ENCODE results near the gene NKX1-1.

The NKX1-1 gene

DNA sequence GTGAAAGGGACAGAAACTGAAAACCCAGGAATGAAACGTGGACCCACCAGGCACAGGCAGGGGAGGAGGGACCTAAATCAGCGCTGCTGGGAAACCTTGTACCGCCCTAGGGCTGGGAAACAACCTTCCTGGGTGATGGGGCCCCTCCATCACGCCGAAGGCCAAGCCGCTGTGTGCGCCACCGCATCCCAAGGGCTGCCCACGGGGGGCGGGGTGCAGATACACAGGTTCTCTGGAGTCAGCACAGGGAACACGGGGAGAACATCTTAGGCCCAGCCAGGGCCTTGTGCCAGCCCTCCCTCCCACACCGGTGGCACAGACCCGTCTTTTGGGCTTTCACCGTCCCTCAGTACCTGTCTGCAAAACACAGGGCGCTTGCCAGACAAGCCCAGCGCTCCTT is 46.3 kb downstream of the NKX1-1 start:
- DNase-seq (ENCODE audit: extremely low read depth, low read depth), result no peak
- TF ChIP-seq, protein P1, sequence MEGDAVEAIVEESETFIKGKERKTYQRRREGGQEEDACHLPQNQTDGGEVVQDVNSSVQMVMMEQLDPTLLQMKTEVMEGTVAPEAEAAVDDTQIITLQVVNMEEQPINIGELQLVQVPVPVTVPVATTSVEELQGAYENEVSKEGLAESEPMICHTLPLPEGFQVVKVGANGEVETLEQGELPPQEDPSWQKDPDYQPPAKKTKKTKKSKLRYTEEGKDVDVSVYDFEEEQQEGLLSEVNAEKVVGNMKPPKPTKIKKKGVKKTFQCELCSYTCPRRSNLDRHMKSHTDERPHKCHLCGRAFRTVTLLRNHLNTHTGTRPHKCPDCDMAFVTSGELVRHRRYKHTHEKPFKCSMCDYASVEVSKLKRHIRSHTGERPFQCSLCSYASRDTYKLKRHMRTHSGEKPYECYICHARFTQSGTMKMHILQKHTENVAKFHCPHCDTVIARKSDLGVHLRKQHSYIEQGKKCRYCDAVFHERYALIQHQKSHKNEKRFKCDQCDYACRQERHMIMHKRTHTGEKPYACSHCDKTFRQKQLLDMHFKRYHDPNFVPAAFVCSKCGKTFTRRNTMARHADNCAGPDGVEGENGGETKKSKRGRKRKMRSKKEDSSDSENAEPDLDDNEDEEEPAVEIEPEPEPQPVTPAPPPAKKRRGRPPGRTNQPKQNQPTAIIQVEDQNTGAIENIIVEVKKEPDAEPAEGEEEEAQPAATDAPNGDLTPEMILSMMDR (IDR thresholded peaks at IDR 0.05; ENCODE audit: low read depth, low read length), result no peak

DNA sequence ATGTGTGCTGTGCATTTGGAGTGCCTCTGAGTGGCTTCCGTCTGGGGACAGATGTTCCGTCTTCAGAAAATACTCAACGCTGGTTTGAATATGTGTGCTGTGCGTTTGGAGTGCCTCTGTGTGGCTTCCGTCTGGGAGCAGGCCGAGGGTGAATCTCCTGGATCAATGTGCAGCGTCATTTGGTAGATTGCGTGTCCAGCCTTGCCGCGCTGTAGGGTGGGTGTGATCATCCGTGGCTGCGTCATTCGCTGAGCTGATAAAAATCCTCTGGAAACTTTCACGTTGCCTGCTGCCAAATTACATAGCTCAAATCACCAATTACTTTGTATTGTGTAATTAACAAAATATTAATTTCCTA is 47.1 kb downstream of the NKX1-1 start:
- no peak for DNase-seq (ENCODE audit: extremely low read depth, low read depth)
- TF ChIP-seq, protein P1 (IDR thresholded peaks at IDR 0.05; ENCODE audit: low read depth, low read length), result no peak

DNA sequence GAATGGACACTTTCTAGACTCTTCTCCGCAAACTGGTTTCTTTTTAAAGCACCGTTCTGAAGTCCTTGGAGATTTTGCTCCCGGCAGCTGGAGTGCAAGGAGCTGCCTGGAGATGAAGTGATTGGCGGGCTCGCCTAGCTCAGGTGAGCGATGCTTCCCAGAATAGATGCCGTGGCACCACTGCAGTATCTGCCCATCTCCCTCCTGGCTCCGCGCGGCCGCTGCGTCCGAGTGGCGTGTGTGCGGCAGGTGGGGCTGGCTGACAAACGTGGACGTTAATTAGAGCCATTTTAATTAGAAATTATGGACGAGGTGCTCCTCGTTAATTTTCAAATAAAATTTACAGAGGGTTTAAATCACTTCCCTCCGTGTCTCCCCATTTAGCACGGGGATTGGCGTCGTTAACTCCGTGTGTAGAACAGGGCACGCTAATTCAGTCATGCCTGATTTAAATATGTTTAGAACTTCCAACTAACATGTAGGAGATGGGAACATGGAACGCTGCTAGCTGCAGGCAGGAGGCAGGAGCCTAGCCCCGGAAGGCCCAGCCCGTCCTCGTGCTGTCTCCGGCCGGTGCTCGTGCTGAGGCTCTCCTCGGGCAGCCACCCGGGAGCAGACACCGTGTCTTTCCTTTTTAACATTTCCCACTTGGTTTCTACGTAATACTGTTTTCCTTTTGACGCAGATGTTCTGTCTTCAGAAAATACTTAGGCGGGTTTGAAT is 47.7 kb downstream of the NKX1-1 start:
- TF ChIP-seq, protein P1 (IDR thresholded peaks at IDR 0.05; ENCODE audit: low read depth, low read length), result no peak
- DNase-seq (ENCODE audit: extremely low read depth, low read depth), result no peak

DNA sequence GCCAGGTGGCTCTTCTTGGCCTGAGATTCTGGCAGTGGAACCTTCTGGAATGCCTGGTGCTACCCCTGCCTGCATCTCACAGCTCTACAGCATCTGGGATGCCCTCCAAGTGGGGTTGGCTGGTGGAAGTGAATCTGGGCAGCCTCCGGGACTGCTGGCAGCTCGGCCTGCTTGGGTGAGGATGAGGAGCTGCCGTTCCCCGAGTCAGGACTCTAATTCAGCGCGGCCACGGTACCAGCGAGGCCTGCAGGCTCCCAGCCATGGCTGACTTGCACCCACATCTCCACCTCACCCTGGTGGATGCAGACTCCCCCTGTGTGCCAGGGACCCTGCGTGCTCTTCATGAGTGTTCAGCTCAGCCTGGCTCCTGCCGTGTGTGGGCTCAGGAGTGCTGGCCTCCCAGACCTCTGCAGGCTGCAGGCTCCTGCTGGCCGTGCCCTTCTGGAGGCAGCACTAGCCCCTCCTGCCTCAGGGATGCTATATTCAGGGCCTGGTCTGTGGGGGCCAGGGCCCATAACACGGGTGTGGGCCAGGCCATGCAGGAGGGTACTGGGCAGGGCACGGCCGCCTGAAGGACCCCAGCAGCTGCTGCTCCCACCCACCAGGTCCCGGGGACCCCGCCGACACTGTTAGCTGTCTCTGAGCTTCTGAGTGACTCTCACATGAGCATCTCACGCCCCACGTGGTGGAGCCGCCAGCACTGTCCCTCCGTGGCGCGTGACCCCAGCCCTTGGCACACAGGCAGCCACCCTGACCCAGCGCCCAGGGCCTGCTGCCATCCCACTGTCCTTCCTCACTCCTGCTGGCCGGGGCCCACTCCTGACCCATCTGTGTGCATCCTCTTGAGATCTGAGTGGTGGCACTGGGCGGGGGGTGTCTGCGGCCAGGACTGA is 48.6 kb downstream of the NKX1-1 start:
- no peak for DNase-seq (ENCODE audit: extremely low read depth, low read depth)
- TF ChIP-seq, protein P1 (IDR thresholded peaks at IDR 0.05; ENCODE audit: low read depth, low read length), result no peak

DNA sequence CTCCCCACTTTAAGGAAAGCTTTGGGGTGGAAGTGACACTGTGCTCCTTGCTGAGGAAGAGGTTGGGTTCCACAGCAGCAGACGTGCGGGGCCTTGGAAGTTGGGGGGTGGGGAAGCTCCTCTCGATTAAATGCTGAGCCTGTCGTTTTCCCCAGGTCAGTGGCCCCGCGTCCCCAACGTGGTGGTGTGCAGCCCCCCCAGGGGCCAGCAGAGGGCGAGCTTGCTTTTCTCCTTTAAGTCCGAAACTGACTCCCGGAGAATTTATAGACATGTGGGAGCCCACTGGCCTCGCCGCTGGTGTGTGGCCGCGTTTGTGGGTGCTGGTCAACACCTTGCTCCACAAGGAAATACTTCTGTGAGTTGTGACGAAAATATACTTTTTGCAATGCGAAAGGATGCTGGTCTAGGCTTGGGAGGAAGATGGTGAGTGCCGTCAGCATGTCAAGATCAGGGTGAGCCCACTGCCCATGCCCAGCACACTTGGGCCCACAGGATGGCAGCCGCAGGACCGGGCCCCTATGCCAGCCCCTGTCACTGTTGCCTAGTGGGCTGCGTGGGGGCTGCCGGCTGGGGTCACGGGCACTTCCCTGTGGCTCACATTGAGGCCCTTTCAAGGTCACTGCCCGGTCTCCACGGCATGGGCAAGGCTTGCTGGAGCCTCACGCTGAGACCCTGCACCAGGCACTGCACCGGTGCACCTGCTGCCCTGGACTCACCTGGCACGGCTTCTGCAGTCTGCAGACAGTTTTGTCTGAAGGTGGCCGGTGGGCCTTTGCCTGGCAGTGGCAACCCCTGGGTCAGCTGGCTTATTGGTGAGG is 49.9 kb downstream of the NKX1-1 start:
- TF ChIP-seq, protein P1 (IDR thresholded peaks at IDR 0.05; ENCODE audit: low read depth, low read length), result peak; percentile 86
- no peak for DNase-seq (ENCODE audit: extremely low read depth, low read depth)

DNA sequence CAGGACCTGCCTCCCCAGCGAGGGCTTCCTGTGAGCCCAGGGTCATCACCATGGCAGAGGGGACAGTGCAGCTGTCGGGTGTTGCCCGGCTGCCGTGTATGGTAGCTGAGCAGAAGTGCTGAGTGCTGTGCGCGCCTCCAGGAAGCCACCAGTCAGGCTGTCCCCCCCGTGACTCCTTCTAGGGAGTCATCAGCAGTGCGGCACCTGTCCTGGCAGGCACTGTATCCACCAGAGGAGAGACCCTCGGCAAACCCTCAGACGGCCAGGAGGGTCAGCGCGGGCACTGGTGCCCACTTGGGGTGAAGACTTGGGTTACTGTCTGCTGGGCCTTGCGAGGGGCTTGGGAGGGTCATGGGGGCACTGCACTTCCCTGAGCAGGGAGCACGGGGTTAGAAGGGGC is 50.9 kb downstream of the NKX1-1 start:
- no peak for DNase-seq (ENCODE audit: extremely low read depth, low read depth)
- TF ChIP-seq, protein P1 (IDR thresholded peaks at IDR 0.05; ENCODE audit: low read depth, low read length), result no peak
